HepG2 (cell line): ENCODE measurements around the gene ZNF547. TPM values are rescaled to one million over a fixed set of nuclear protein-coding genes. Genes with fewer than 3 reads are reported as not detected.

ENCODE experiments used
- AGO2 ChIP-seq: fragments of 200-400 bp; formaldehyde crosslinking; optimal IDR thresholded peaks from 2 replicates; pipeline ENCODE3; 2017; ENCODE audit warnings: mild to moderate bottlenecking, low read depth, low read length, moderate library complexity
- CREB1 ChIP-seq, 2 experiments: fragments of 450-650 bp in 1 of 2; IDR thresholded peaks; 2 replicates each; pipeline ENCODE4 v1.6.1; 2016 to 2017; ENCODE audit warnings: control low read depth in 1 of 2, mild to moderate bottlenecking in 1 of 2, missing compliant biosample characterization in 1 of 2, missing genetic modification characterization in 1 of 2
- CREM ChIP-seq, 2 experiments: sonication (generic) in 1 of 2; formaldehyde crosslinking in 1 of 2; IDR thresholded peaks; 2 replicates each; pipeline versions ENCODE4 v1.4.0 to v1.6.1; 2016 to 2020; ENCODE audit warnings: antibody characterized with exemption in 1 of 2, mild to moderate bottlenecking in 1 of 2, missing genetic modification reagents in 1 of 2
- HMG20B ChIP-seq: conservative IDR thresholded peaks from 2 replicates; pipeline ENCODE4 v1.6.1; 2016; ENCODE audit warnings: missing genetic modification reagents, missing compliant biosample characterization
- PITX1 ChIP-seq: sonication (generic); formaldehyde crosslinking; IDR thresholded peaks from 2 replicates; pipeline ENCODE4 v1.5.1; 2020; ENCODE audit warnings: mild to moderate bottlenecking, missing genetic modification reagents
- RELA ChIP-seq: sonication (generic); formaldehyde crosslinking; IDR thresholded peaks from 2 replicates; pipeline ENCODE4 v1.4.0; 2020; ENCODE audit warnings: missing genetic modification reagents
- SMAD1 ChIP-seq: sonication (generic); formaldehyde crosslinking; IDR thresholded peaks from 2 replicates; pipeline ENCODE4 v1.4.0; 2020; ENCODE audit warnings: missing genetic modification reagents, low read depth, mild to moderate bottlenecking, borderline replicate concordance
- SMAD3 ChIP-seq: sonication (generic); formaldehyde crosslinking; IDR thresholded peaks from 2 replicates; pipeline ENCODE4 v1.4.0; 2020; ENCODE audit warnings: missing genetic modification reagents
- SOX5 ChIP-seq: IDR thresholded peaks from 2 replicates; pipeline ENCODE4 v1.6.1; 2016; ENCODE audit warnings: borderline replicate concordance
- SP140L ChIP-seq: sonication (generic); formaldehyde crosslinking; IDR thresholded peaks from 2 replicates; pipeline ENCODE4 v1.4.0; 2020; ENCODE audit warnings: missing genetic modification reagents, borderline replicate concordance
- WIZ ChIP-seq: sonication (generic); formaldehyde crosslinking; IDR thresholded peaks from 2 replicates; pipeline ENCODE4 v1.5.1; 2020; ENCODE audit warnings: mild to moderate bottlenecking, missing genetic modification reagents
- ZFP36L1 ChIP-seq: sonication (generic); formaldehyde crosslinking; IDR thresholded peaks from 2 replicates; pipeline ENCODE4 v1.8.0; 2022; ENCODE audit warnings: mild to moderate bottlenecking, missing genetic modification reagents, moderate library complexity
- ZFYVE20 ChIP-seq: sonication (generic); formaldehyde crosslinking; IDR thresholded peaks from 2 replicates; pipeline ENCODE4 v1.8.0; 2023; ENCODE audit warnings: low read depth, mild to moderate bottlenecking, moderate library complexity, missing genetic modification reagents, borderline replicate concordance
- polyA plus RNA-seq, 8 experiments: library from polyadenylated mRNA; depleted of rRNA in 3 of 8; stranded (reverse) in 7 of 8; unstranded in 1 of 8; fragments of >200 nt; fragmentation: Illumina TruSeq in 4 of 8; extraction: Trizol in 4 of 8; gene quantifications; 2 replicates each; pipeline versions ENCODE4 v1.2.1 to v1.2.3, GENCODE V29; 2011 to 2016; ENCODE audit warnings: low read depth in 4 of 8, missing spikeins in 1 of 8, mixed read lengths in 1 of 8; ENCODE audit not compliant: insufficient read depth in 1 of 8
- total RNA-seq, 5 experiments: library from RNA; depleted of rRNA; stranded (reverse); fragments of >200 nt; fragmentation: Illumina TruSeq; extraction: Trizol; gene quantifications; 2 replicates each; pipeline ENCODE4 v1.2.3, GENCODE V29; 2016; ENCODE audit warnings: low read depth in 1 of 5
- TF ChIP-seq, protein P1 (sequence below): sonication (generic); formaldehyde crosslinking; IDR thresholded peaks from 2 replicates; pipeline ENCODE4 v1.4.0; 2020; ENCODE audit warnings: missing genetic modification reagents, borderline replicate concordance
- TF ChIP-seq, protein P2 (sequence below): sonication (generic); formaldehyde crosslinking; IDR thresholded peaks from 2 replicates; pipeline ENCODE4 v1.5.1; 2020; ENCODE audit warnings: mild to moderate bottlenecking, missing genetic modification reagents, moderate library complexity
- TF ChIP-seq, protein P3 (sequence below): IDR thresholded peaks from 2 replicates; pipeline ENCODE4 v1.6.1; 2016; ENCODE audit warnings: missing compliant biosample characterization, missing genetic modification reagents, borderline replicate concordance
- TF ChIP-seq, protein P4 (sequence below): sonication (generic); formaldehyde crosslinking; IDR thresholded peaks from 2 replicates; pipeline ENCODE4 v1.8.0; 2022; ENCODE audit warnings: low read depth, missing genetic modification reagents

ZNF547 gene
- total and polyA plus RNA-seq, 2 of the 13 experiments (the other 11 are each of a cell fraction or from before 2014, with no cell fraction given), result 2.0 to 2.6 TPM

DNA sequence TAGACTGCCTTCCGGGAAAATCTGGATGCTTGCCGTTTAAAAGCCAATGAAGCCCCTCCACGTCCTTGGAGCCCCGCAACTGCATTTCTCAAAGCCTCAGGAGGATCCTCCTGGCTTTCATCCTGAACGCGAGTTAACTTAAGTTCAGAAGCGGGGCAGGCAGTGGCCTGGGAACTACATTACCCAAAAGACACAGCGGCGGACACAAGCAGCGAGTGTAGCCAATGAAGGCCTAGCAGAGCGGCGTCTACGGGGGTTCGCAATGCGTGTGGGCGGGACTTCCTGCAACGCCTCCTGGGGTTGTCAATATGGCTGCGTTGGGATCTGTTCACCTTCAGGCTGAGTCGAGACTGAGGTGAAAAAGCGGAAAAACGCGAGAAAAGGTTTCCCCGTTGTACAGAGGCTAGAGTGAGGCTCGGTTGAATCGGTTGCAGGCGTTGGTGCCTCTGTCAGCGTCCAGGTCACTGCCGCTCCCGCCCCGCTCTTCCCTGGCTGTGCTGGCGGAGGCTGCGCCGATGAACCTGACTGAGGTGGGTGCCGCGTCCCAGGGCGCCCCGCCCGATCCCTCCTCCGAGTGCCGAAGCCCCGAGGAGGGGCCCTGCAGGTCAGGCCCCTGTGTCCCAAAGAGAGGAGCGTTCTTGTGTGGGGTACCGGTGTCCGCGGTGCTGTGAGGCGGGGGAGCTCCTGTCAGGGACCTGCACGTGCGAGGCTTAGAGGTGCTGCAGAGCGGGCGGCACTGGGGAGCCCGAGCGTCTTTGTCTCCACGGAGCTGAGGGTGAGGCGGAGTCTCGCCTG, 47.7 kb downstream of the ZNF547 start, which contains the start of gene ZNF17 (continued):
- TF ChIP-seq, protein P1, sequence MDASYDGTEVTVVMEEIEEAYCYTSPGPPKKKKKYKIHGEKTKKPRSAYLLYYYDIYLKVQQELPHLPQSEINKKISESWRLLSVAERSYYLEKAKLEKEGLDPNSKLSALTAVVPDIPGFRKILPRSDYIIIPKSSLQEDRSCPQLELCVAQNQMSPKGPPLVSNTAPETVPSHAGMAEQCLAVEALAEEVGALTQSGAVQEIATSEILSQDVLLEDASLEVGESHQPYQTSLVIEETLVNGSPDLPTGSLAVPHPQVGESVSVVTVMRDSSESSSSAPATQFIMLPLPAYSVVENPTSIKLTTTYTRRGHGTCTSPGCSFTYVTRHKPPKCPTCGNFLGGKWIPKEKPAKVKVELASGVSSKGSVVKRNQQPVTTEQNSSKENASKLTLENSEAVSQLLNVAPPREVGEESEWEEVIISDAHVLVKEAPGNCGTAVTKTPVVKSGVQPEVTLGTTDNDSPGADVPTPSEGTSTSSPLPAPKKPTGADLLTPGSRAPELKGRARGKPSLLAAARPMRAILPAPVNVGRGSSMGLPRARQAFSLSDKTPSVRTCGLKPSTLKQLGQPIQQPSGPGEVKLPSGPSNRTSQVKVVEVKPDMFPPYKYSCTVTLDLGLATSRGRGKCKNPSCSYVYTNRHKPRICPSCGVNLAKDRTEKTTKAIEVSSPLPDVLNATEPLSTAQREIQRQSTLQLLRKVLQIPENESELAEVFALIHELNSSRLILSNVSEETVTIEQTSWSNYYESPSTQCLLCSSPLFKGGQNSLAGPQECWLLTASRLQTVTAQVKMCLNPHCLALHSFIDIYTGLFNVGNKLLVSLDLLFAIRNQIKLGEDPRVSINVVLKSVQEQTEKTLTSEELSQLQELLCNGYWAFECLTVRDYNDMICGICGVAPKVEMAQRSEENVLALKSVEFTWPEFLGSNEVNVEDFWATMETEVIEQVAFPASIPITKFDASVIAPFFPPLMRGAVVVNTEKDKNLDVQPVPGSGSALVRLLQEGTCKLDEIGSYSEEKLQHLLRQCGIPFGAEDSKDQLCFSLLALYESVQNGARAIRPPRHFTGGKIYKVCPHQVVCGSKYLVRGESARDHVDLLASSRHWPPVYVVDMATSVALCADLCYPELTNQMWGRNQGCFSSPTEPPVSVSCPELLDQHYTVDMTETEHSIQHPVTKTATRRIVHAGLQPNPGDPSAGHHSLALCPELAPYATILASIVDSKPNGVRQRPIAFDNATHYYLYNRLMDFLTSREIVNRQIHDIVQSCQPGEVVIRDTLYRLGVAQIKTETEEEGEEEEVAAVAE (CRISPR knock-in tag), result peak; percentile 72; the same call in 1 of the 2 replicates
- TF ChIP-seq HMG20B (no peak), WIZ (CRISPR knock-in tag) (no peak), CREB1 (IDR thresholded peaks at IDR 0.05) (peak; percentile 83), CREB1 (CRISPR knock-in tag; IDR thresholded peaks at IDR 0.05) (peak; percentile 95), ZFYVE20 (CRISPR knock-in tag) (no peak), CREM (IDR thresholded peaks at IDR 0.05) (peak; percentile 96), CREM (CRISPR knock-in tag; IDR thresholded peaks at IDR 0.05) (no peak), AGO2 (peak; percentile 76), SMAD3 (CRISPR knock-in tag) (peak; percentile 70), ZFP36L1 (CRISPR knock-in tag) (no peak), SMAD1 (CRISPR knock-in tag) (0 out of 2 replicates have a peak, but pooled peaks have one; percentile 72), PITX1 (0 out of 2 replicates have a peak, but pooled peaks have one; percentile 20), RELA (CRISPR knock-in tag) (no peak), SOX5 (CRISPR knock-in tag) (no peak), SP140L (CRISPR knock-in tag) (no peak)
- TF ChIP-seq, protein P2, sequence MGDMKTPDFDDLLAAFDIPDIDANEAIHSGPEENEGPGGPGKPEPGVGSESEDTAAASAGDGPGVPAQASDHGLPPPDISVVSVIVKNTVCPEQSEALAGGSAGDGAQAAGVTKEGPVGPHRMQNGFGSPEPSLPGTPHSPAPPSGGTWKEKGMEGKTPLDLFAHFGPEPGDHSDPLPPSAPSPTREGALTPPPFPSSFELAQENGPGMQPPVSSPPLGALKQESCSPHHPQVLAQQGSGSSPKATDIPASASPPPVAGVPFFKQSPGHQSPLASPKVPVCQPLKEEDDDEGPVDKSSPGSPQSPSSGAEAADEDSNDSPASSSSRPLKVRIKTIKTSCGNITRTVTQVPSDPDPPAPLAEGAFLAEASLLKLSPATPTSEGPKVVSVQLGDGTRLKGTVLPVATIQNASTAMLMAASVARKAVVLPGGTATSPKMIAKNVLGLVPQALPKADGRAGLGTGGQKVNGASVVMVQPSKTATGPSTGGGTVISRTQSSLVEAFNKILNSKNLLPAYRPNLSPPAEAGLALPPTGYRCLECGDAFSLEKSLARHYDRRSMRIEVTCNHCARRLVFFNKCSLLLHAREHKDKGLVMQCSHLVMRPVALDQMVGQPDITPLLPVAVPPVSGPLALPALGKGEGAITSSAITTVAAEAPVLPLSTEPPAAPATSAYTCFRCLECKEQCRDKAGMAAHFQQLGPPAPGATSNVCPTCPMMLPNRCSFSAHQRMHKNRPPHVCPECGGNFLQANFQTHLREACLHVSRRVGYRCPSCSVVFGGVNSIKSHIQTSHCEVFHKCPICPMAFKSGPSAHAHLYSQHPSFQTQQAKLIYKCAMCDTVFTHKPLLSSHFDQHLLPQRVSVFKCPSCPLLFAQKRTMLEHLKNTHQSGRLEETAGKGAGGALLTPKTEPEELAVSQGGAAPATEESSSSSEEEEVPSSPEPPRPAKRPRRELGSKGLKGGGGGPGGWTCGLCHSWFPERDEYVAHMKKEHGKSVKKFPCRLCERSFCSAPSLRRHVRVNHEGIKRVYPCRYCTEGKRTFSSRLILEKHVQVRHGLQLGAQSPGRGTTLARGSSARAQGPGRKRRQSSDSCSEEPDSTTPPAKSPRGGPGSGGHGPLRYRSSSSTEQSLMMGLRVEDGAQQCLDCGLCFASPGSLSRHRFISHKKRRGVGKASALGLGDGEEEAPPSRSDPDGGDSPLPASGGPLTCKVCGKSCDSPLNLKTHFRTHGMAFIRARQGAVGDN, result peak; percentile 68
- TF ChIP-seq, protein P3, sequence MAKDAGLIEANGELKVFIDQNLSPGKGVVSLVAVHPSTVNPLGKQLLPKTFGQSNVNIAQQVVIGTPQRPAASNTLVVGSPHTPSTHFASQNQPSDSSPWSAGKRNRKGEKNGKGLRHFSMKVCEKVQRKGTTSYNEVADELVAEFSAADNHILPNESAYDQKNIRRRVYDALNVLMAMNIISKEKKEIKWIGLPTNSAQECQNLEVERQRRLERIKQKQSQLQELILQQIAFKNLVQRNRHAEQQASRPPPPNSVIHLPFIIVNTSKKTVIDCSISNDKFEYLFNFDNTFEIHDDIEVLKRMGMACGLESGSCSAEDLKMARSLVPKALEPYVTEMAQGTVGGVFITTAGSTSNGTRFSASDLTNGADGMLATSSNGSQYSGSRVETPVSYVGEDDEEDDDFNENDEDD, result 0 out of 2 replicates have a peak, but pooled peaks have one; percentile 39
- TF ChIP-seq, protein P4, sequence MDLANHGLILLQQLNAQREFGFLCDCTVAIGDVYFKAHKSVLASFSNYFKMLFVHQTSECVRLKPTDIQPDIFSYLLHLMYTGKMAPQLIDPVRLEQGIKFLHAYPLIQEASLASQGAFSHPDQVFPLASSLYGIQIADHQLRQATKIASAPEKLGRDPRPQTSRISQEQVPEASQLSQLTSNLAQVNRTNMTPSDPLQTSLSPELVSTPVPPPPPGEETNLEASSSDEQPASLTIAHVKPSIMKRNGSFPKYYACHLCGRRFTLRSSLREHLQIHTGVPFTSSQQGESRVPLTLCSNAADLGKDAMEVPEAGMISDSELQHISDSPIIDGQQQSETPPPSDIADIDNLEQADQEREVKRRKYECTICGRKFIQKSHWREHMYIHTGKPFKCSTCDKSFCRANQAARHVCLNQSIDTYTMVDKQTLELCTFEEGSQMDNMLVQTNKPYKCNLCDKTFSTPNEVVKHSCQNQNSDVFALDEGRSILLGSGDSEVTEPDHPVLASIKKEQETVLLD (CRISPR knock-in tag), result no peak
